Endothelial cell of umbilical vein (primary cell): ENCODE results near the gene BMERB1. TPM values are rescaled to one million over a fixed set of nuclear protein-coding genes. Genes with fewer than 3 reads are reported as not detected.

ENCODE experiments used
- BruUV-seq: library from RNA; stranded (reverse); fragments of 400-500 nt; replicated peaks from 2 replicates; lab custom pipeline; 2021; lab: Mats Ljungman, UMichigan
- CTCF ChIA-PET: fragments of 300-600, 350-600 bp; sonication (Branson Sonifier 250); formaldehyde crosslinking; loops from one replicate; lab custom pipeline; 2021; ENCODE audit warnings: antibody characterized with exemption, inconsistent platforms; lab: Charles Lee
- POLR2A ChIA-PET: fragments of 300-600, 350-600 bp; sonication (Branson Sonifier 250); formaldehyde crosslinking; loops from one replicate; lab custom pipeline; 2021; ENCODE audit warnings: antibody characterized with exemption, inconsistent platforms; lab: Charles Lee
- DNase-seq: peaks from one replicate; pipeline ENCODE4 v3.0.0-alpha.2; 2011; ENCODE audit warnings: low read depth, low spot score
- FAIRE-seq: peaks from 2 replicates; lab custom pipeline; 2011; peaks lifted over from hg19 to GRCh38; lab: Jason Lieb, UNC
- H2AFZ ChIP-seq: 2 replicates; pipeline ENCODE4 v1.6.0; 2012; ENCODE audit warnings: low read depth, low read length, control low read depth, inconsistent platforms
- H3K27ac ChIP-seq: 2 replicates; pipeline ENCODE4 v1.5.1; 2011; ENCODE audit warnings: low read depth, mild to moderate bottlenecking, control low read depth, low read length, moderate library complexity; ENCODE audit not compliant: insufficient read depth
- H3K27me3 ChIP-seq, 2 experiments: 2 replicates each; pipeline versions ENCODE4 v1.6.0 to v1.6.1; 2011; ENCODE audit warnings: low read length in 2 of 2, mixed read lengths in 1 of 2; ENCODE audit not compliant: control insufficient read depth in 2 of 2, insufficient read depth in 2 of 2
- H3K36me3 ChIP-seq, 2 experiments: 2 replicates in 1 of 2; 3 replicates in 1 of 2; pipeline ENCODE4 v1.5.1; 2011; ENCODE audit warnings: low read length in 2 of 2, mild to moderate bottlenecking in 1 of 2, moderate library complexity in 1 of 2; ENCODE audit not compliant: control insufficient read depth in 2 of 2, insufficient read depth in 2 of 2; ENCODE audit errors: extremely low read depth in 1 of 2
- H3K4me1 ChIP-seq: 3 replicates; pipeline ENCODE4 v1.5.1; 2011; ENCODE audit warnings: mild to moderate bottlenecking, low read length; ENCODE audit not compliant: control insufficient read depth, insufficient read depth; ENCODE audit errors: extremely low read depth
- H3K4me2 ChIP-seq: 2 replicates; pipeline ENCODE4 v1.6.1; 2011; ENCODE audit warnings: low read length, control low read depth, mixed read lengths; ENCODE audit not compliant: insufficient read depth
- H3K4me3 ChIP-seq, 3 experiments: fragments of 200-600 bp in 1 of 3; sonication (generic), shearing (Covaris generic) in 1 of 3; replicated peaks in 1 of 3; 2 replicates each; pipeline ENCODE4 v1.5.1; 2011 to 2016; ENCODE audit warnings: control low read depth in 3 of 3, low read length in 3 of 3, mild to moderate bottlenecking in 2 of 3, inconsistent platforms in 1 of 3, low read depth in 1 of 3, moderate library complexity in 1 of 3; ENCODE audit not compliant: insufficient read depth in 1 of 3
- H3K79me2 ChIP-seq: 2 replicates; pipeline ENCODE4 v1.6.0; 2012; ENCODE audit warnings: low read length, inconsistent platforms; ENCODE audit not compliant: control insufficient read depth, insufficient read depth
- H3K9ac ChIP-seq: replicated peaks from 2 replicates; pipeline ENCODE3; 2011; ENCODE audit warnings: low read length, control low read depth; ENCODE audit not compliant: insufficient read depth; ENCODE audit errors: extremely low read depth
- H3K9me1 ChIP-seq: replicated peaks from 3 replicates; pipeline ENCODE4 v1.6.0; 2011; ENCODE audit warnings: mild to moderate bottlenecking, low read length; ENCODE audit not compliant: control insufficient read depth, insufficient read depth; ENCODE audit errors: extremely low read depth
- H3K9me3 ChIP-seq: replicated peaks from 2 replicates; pipeline ENCODE4 v1.5.1; 2012; ENCODE audit warnings: low read length, inconsistent platforms; ENCODE audit not compliant: control insufficient read depth, insufficient read depth
- H4K20me1 ChIP-seq: replicated peaks from 2 replicates; pipeline ENCODE3; 2011; ENCODE audit warnings: mild to moderate bottlenecking, low read length; ENCODE audit not compliant: control insufficient read depth, insufficient read depth; ENCODE audit errors: extremely low read depth
- FOS ChIP-seq: IDR thresholded peaks from 2 replicates; pipeline ENCODE4 v1.6.1; 2011; ENCODE audit warnings: mild to moderate bottlenecking, low read length, moderate library complexity, borderline replicate concordance; ENCODE audit not compliant: insufficient read depth
- GATA2 ChIP-seq: IDR thresholded peaks from 2 replicates; pipeline ENCODE4 v1.7.0; 2011; ENCODE audit warnings: low read depth, mild to moderate bottlenecking, moderate library complexity, mixed read lengths, low read length; ENCODE audit not compliant: insufficient read length, insufficient read depth
- JUN ChIP-seq: IDR thresholded peaks from 2 replicates; pipeline ENCODE4 v1.6.1; 2011; ENCODE audit warnings: borderline replicate concordance, low read depth; ENCODE audit not compliant: insufficient read length, insufficient read depth
- POLR2A ChIP-seq: IDR thresholded peaks from 2 replicates; pipeline ENCODE4 v1.6.1; 2012; ENCODE audit warnings: low read depth, mild to moderate bottlenecking, control low read depth, low read length
- dilution Hi-C: fragments of 300-500 bp; cut with MboI; formaldehyde crosslinking; loops from one replicate; pipeline ENCODE4 v1.15.0; 2019; ENCODE audit warnings: low sequenced_read_pairs; ENCODE audit not compliant: extremely low pct_ligation_motif_present
- intact Hi-C: fragments of 100-400 bp; cut with micrococcal nuclease; formaldehyde crosslinking; loops from one replicate; pipeline ENCODE4 v1.10.0; 2022
- polyA plus RNA-seq, 4 experiments: library from polyadenylated mRNA; depleted of rRNA in 3 of 4; stranded (reverse) in 3 of 4; unstranded in 1 of 4; fragments of >200 nt; gene quantifications; 2 replicates each; pipeline versions ENCODE4 v1.2.1 to v1.2.3, GENCODE V29; 2011 to 2012; ENCODE audit warnings: missing spikeins in 1 of 4
- total RNA-seq: library from RNA; stranded (reverse); gene quantifications from 2 replicates; pipeline ENCODE4 v1.2.3, GENCODE V29; 2021
- TF ChIP-seq, protein P1 (sequence below): IDR thresholded peaks from 2 replicates; pipeline ENCODE4 v1.6.1; 2011; ENCODE audit not compliant: insufficient read depth, insufficient read length
- TF ChIP-seq, protein P2 (sequence below), 2 donors: IDR thresholded peaks; 1 replicate in 1 of 2; 2 replicates in 1 of 2; pipeline ENCODE4 v1.5.1; 2011; ENCODE audit warnings: low read length in 2 of 2, mild to moderate bottlenecking in 2 of 2, moderate library complexity in 2 of 2, control low read depth in 1 of 2, inconsistent platforms in 1 of 2, low read depth in 1 of 2; ENCODE audit not compliant: insufficient read depth in 1 of 2; ENCODE audit errors: extremely low read depth in 1 of 2

The BMERB1 gene
- total and polyA plus RNA-seq, 2 donors (not counting 3 experiments of a cell fraction or from before 2014, with no cell fraction given) = 14.1 to 17.4 TPM

DNA sequence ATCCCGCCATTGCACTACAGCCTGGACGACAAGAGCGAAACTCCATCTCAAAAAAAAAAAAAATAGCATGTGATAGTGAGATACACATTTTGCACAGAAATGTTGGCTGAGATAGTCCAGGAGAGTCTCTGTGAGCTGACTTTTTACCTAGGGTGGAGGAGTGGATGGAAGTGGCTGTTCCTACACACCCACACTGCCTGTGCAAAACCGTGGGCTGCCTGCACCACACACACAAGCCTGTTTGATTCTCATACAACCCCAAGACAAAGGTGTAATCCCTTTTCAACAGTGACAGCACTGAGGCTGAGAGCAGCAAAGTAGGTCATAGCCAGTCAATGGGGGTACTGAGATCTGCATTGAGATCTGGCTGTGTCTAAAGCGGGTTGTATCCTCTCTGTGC, 121.7 kb downstream of the BMERB1 start:
- CTCF ChIA-PET = interaction anchor here (1.7 kb wide), 1 partner anchor 128 kb away, joined by 6 read pairs; no protein-coding TSS in a partner anchor
- BruUV-seq = no TSS peak

More for the DNA sequence above, 121.7 kb downstream of the BMERB1 start:
- TF ChIP-seq, protein P1, sequence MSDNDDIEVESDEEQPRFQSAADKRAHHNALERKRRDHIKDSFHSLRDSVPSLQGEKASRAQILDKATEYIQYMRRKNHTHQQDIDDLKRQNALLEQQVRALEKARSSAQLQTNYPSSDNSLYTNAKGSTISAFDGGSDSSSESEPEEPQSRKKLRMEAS = no peak
- TF ChIP-seq POLR2A = no peak
- TF ChIP-seq GATA2 = no peak
- TF ChIP-seq JUN = no peak
- no peak for TF ChIP-seq FOS
- TF ChIP-seq, protein P2, sequence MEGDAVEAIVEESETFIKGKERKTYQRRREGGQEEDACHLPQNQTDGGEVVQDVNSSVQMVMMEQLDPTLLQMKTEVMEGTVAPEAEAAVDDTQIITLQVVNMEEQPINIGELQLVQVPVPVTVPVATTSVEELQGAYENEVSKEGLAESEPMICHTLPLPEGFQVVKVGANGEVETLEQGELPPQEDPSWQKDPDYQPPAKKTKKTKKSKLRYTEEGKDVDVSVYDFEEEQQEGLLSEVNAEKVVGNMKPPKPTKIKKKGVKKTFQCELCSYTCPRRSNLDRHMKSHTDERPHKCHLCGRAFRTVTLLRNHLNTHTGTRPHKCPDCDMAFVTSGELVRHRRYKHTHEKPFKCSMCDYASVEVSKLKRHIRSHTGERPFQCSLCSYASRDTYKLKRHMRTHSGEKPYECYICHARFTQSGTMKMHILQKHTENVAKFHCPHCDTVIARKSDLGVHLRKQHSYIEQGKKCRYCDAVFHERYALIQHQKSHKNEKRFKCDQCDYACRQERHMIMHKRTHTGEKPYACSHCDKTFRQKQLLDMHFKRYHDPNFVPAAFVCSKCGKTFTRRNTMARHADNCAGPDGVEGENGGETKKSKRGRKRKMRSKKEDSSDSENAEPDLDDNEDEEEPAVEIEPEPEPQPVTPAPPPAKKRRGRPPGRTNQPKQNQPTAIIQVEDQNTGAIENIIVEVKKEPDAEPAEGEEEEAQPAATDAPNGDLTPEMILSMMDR (IDR thresholded peaks at IDR 0.05; ENCODE audit: extremely low read depth in 1 of 2, insufficient read depth in 1 of 2, low read depth in 1 of 2, low read length in 2 of 2) = no peak
- Histone ChIP-seq H3K36me3 (no peaks in the 10 kb centered on the region), H2AFZ (no peak overlapping the region), H3K27me3 (no peaks in the 10 kb centered on the region), H3K4me2 (no peak overlapping the region), H3K4me1 (no peaks in the 10 kb centered on the region), H3K9ac (no peak overlapping the region), H3K9me3 (no peaks in the 10 kb centered on the region), H3K79me2 (no peaks in the 10 kb centered on the region), H3K27ac (no peak overlapping the region), H3K4me3 (no peak overlapping the region), H3K9me1 (no peaks in the 10 kb centered on the region), H4K20me1 (no peaks in the 10 kb centered on the region)
- POLR2A ChIA-PET = no interaction called here
- dilution Hi-C loops = no loop called here
- FAIRE-seq = no peak
- DNase-seq = no peak
- intact Hi-C loops = no loop called here
